ENCODE data around the gene ZNF581.
A peak's percentile ranks its signal among the peaks of the same experiment; 100 is the strongest.

ZNF581 gene

GRCh38 chr19:55652311-55653128 is 9.1 kb downstream of the ZNF581 start:
- peaks cover 0 to 12% (median 0%) of the 10 kb centered on the region in 3 donors for H3K36me3 ChIP-seq
- no peaks in the 10 kb centered on the region for H3K9me3 ChIP-seq
- intact Hi-C loops (cut with DNase I; ENCODE audit: low total_unique reads), result no loop called here
- peak overlapping the region; percentile 93 to 99 for H3K27ac ChIP-seq
- H3K27me3 ChIP-seq, result no peaks in the 10 kb centered on the region
- no peak for DNase-seq
- TF ChIP-seq CTCF (IDR thresholded peaks at IDR 0.05), result no peak
- peaks cover 0 to 50% (median 43%) of the 10 kb centered on the region in 4 donors for H3K4me1 ChIP-seq
- H3K4me3 ChIP-seq, result no peak overlapping the region

- Histone ChIP-seq H3K27ac (peak overlapping the region; percentile 93 to 99), H3K4me3 (peak overlapping the region; percentile 73 to 96), H3K36me3 (peaks cover 0 to 17% (median 0%) of the 10 kb centered on the region in 3 donors), H3K9me3 (no peaks in the 10 kb centered on the region), H3K27me3 (no peaks in the 10 kb centered on the region), H3K4me1 (peaks cover 0 to 50% (median 48%) of the 10 kb centered on the region in 4 donors)
- peak; percentile 97 to 99 for DNase-seq
- TF ChIP-seq CTCF (IDR thresholded peaks at IDR 0.05), result peak; percentile 97 to 100
- intact Hi-C loops (cut with DNase I; ENCODE audit: low total_unique reads), result no loop called here
These were observed 10.3 kb downstream of the ZNF581 start for GRCh38 chr19:55653651-55654322.

- no peaks in the 10 kb centered on the region for H3K9me3 ChIP-seq
- peak overlapping the region; percentile 93 to 99 for H3K27ac ChIP-seq
- H3K27me3 ChIP-seq, result no peaks in the 10 kb centered on the region
- peak; percentile 100 for DNase-seq
- H3K4me1 ChIP-seq, result peaks cover 0 to 50% (median 48%) of the 10 kb centered on the region in 4 donors
- intact Hi-C loops (cut with DNase I; ENCODE audit: low total_unique reads), result no loop called here
- peaks cover 0 to 23% (median 4%) of the 10 kb centered on the region in 3 donors for H3K36me3 ChIP-seq
- no peak for TF ChIP-seq CTCF (IDR thresholded peaks at IDR 0.05)
- peak overlapping the region; percentile 73 to 96 for H3K4me3 ChIP-seq
These were observed 10.9 kb downstream of the ZNF581 start for GRCh38 chr19:55654323-55654867.

- Histone ChIP-seq H3K4me3 (peak within 1 kb of the TSS; percentile 73 to 96), H3K4me1 (peaks cover 0 to 53% (median 53%) of the 10 kb centered on the region in 4 donors)
These were observed 11.6 kb downstream of the ZNF581 start, which contains the start of gene U2AF2 for GRCh38 chr19:55654868-55655647. U2AF2 (plus strand) TSS chr19:55655035; CDS start chr19:55655105, 70 bp downstream.

More at GRCh38 chr19:55654868-55655647, 11.6 kb downstream of the ZNF581 start, which contains the start of gene U2AF2:
- peak within 1 kb of the TSS; percentile 93 to 99 for H3K27ac ChIP-seq
- intact Hi-C loops (cut with DNase I; ENCODE audit: low total_unique reads), result no loop called here
- peak; percentile 93 to 97 for DNase-seq
- no peaks in the 10 kb centered on the region for H3K27me3 ChIP-seq
- peaks cover 0 to 30% (median 10%) of the 10 kb centered on the region in 3 donors for H3K36me3 ChIP-seq
- TF ChIP-seq CTCF (IDR thresholded peaks at IDR 0.05), result peak in 1 of 2 experiments; percentile 10
- no peaks in the 10 kb centered on the region for H3K9me3 ChIP-seq
